CD4-positive, alpha-beta T cell (primary cell): ENCODE data around the gene CDH8. TPM values are rescaled to one million over a fixed set of nuclear protein-coding genes. Genes with fewer than 3 reads are reported as not detected.

Experiments
- ATAC-seq: fragments of 200-7000 bp; cut with Tn5 transposase; one replicate; pipeline ENCODE4 v1.10.0; 2022; ENCODE audit warnings: mild to moderate bottlenecking; ENCODE audit not compliant: poor library complexity
- CTCF ChIA-PET: fragments of 350-600 bp; sonication (Branson Sonifier 250); formaldehyde crosslinking; loops from one replicate; lab custom pipeline; 2021; ENCODE audit warnings: antibody characterized with exemption, inconsistent platforms; lab: Charles Lee
- POLR2A ChIA-PET: fragments of 350-600 bp; sonication (Branson Sonifier 250); formaldehyde crosslinking; loops from one replicate; lab custom pipeline; 2021; ENCODE audit warnings: antibody characterized with exemption, inconsistent platforms; lab: Charles Lee
- DNase-seq, 14 experiments: peaks; one replicate each; pipeline ENCODE4 v3.0.0-alpha.2; 2013 to 2020; ENCODE audit warnings: mixed read lengths in 2 of 14
- H3K27ac ChIP-seq, 2 donors: one replicate each; pipeline versions ENCODE4 v1.5.1 to v1.7.0; 2013; ENCODE audit warnings: low read length in 2 of 2, low read depth in 1 of 2, mild to moderate bottlenecking in 1 of 2
- H3K27me3 ChIP-seq, 2 experiments: 1 replicate in 1 of 2; 2 replicates in 1 of 2; pipeline versions ENCODE4 v1.6.1 to v1.7.0; 2013; ENCODE audit warnings: low read length in 2 of 2, control low read depth in 1 of 2, mild to moderate bottlenecking in 1 of 2, moderate library complexity in 1 of 2; ENCODE audit not compliant: insufficient read depth in 2 of 2, control insufficient read depth in 1 of 2
- H3K36me3 ChIP-seq: one replicate; pipeline ENCODE4 v1.6.1; 2013; ENCODE audit warnings: low read length, control low read depth; ENCODE audit not compliant: insufficient read depth
- H3K4me1 ChIP-seq: one replicate; pipeline ENCODE4 v1.6.1; 2013; ENCODE audit warnings: low read length, control low read depth; ENCODE audit not compliant: insufficient read depth
- H3K4me3 ChIP-seq: one replicate; pipeline ENCODE4 v1.5.1; 2013; ENCODE audit warnings: mild to moderate bottlenecking, low read length, moderate library complexity
- H3K9me3 ChIP-seq, 2 experiments: 1 replicate in 1 of 2; 2 replicates in 1 of 2; pipeline versions ENCODE4 v1.6.1 to v1.7.0; 2013; ENCODE audit warnings: low read length in 2 of 2, mild to moderate bottlenecking in 2 of 2, control low read depth in 1 of 2, moderate library complexity in 1 of 2; ENCODE audit not compliant: control insufficient read depth in 1 of 2, insufficient read depth in 1 of 2
- H3K27ac Mint-ChIP-seq: one replicate; pipeline ENCODE4 v1.8.0; 2020; ENCODE audit warnings: mixed read lengths
- H3K27me3 Mint-ChIP-seq: one replicate; pipeline ENCODE4 v1.8.0; 2021; ENCODE audit warnings: mixed read lengths
- H3K36me3 Mint-ChIP-seq: one replicate; pipeline ENCODE4 v1.8.0; 2021; ENCODE audit warnings: low read depth, mixed read lengths
- H3K4me1 Mint-ChIP-seq: one replicate; pipeline ENCODE4 v1.8.0; 2021; ENCODE audit warnings: low read depth, mixed read lengths
- H3K4me3 Mint-ChIP-seq: one replicate; pipeline ENCODE4 v1.8.0; 2020; ENCODE audit warnings: mild to moderate bottlenecking, mixed read lengths
- H3K9me3 Mint-ChIP-seq: one replicate; pipeline ENCODE4 v1.8.0; 2020; ENCODE audit warnings: mixed read lengths
- intact Hi-C, 2 experiments: fragments of 100-400 bp; cut with DNase I in 1 of 2; cut with micrococcal nuclease in 1 of 2; formaldehyde crosslinking; loops; one replicate each; pipeline versions ENCODE4 v1.15.1 to v1.9.0; 2023 to 2025; cut with DNase I, micrococcal nuclease
- total RNA-seq, 174 experiments: library from RNA in 2 of 174; stranded (reverse) in 2 of 174; gene quantifications; one replicate each; pipeline ENCODE4 v1.2.3 and lab custom pipeline; 2021 to 2026
- TF ChIP-seq, protein P1 (sequence below): fragments of 200-600 bp; IDR thresholded peaks from one replicate; pipeline ENCODE4 v1.8.0; 2022; ENCODE audit warnings: antibody characterized with exemption, mild to moderate bottlenecking

Gene CDH8
- total RNA-seq, 2 experiments from 2014 or later: not detected

GRCh38 chr16:61730997-61731396 lies 305.2 kb downstream of the CDH8 start:
- H3K9me3 Mint-ChIP-seq: peaks cover 22% of the 10 kb centered on the region

GRCh38 chr16:61726701-61727100 lies 309.5 kb downstream of the CDH8 start:
- intact Hi-C loops: no loop called here
- Mint-ChIP-seq H3K27ac (no peak overlapping the region), H3K4me1 (no peaks in the 10 kb centered on the region), H3K27me3 (no peaks in the 10 kb centered on the region), H3K9me3 (peaks cover 16% of the 10 kb centered on the region), H3K4me3 (no peak overlapping the region), H3K36me3 (no peaks in the 10 kb centered on the region)
- Histone ChIP-seq H3K27ac (no peak overlapping the region), H3K36me3 (no peaks in the 10 kb centered on the region), H3K9me3 (peaks cover 0 to 5% of the 10 kb centered on the region in 2 experiments), H3K4me3 (no peak overlapping the region), H3K27me3 (no peaks in the 10 kb centered on the region), H3K4me1 (no peaks in the 10 kb centered on the region)
- no peak for ATAC-seq
- ChIA-PET CTCF (no interaction called here), POLR2A (no interaction called here)
- DNase-seq: no peak
- TF ChIP-seq, protein P1, sequence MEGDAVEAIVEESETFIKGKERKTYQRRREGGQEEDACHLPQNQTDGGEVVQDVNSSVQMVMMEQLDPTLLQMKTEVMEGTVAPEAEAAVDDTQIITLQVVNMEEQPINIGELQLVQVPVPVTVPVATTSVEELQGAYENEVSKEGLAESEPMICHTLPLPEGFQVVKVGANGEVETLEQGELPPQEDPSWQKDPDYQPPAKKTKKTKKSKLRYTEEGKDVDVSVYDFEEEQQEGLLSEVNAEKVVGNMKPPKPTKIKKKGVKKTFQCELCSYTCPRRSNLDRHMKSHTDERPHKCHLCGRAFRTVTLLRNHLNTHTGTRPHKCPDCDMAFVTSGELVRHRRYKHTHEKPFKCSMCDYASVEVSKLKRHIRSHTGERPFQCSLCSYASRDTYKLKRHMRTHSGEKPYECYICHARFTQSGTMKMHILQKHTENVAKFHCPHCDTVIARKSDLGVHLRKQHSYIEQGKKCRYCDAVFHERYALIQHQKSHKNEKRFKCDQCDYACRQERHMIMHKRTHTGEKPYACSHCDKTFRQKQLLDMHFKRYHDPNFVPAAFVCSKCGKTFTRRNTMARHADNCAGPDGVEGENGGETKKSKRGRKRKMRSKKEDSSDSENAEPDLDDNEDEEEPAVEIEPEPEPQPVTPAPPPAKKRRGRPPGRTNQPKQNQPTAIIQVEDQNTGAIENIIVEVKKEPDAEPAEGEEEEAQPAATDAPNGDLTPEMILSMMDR: no peak

More at GRCh38 chr16:61730997-61731396, 305.2 kb downstream of the CDH8 start:
- Histone ChIP-seq H3K27me3 (no peaks in the 10 kb centered on the region), H3K27ac (no peak overlapping the region), H3K4me1 (no peaks in the 10 kb centered on the region), H3K9me3 (no peaks in the 10 kb centered on the region), H3K4me3 (no peak overlapping the region), H3K36me3 (no peaks in the 10 kb centered on the region)
- ChIA-PET CTCF (no interaction called here), POLR2A (no interaction called here)
- DNase-seq: no peak
- TF ChIP-seq, protein P1: no peak
- intact Hi-C loops: no loop called here
- Mint-ChIP-seq H3K36me3 (no peaks in the 10 kb centered on the region), H3K27me3 (no peaks in the 10 kb centered on the region), H3K27ac (no peak overlapping the region), H3K4me1 (no peaks in the 10 kb centered on the region), H3K4me3 (no peak overlapping the region)
- no peak for ATAC-seq

DNA sequence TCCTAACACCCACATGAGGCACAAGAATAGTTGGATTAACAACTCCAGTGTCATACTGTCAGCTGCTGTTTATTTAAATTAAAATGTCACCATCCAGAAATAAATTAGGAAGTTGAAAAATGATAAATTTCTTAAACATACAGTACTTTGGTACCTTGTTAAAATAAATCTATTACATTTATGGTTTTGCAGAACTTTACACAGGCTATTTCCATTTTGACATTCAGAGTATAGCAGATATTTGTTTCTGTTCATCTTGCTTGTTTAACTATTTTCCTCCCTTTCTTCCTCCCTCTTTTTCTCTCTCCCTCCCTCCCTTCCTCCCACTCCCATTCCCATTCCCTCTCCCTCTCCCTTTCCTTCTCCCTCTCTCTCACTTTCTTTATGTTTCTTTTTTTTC lies 310.1 kb downstream of the CDH8 start:
- intact Hi-C loops: no loop called here
- no peak for ATAC-seq
- Histone ChIP-seq H3K4me3 (no peak overlapping the region), H3K27me3 (no peaks in the 10 kb centered on the region), H3K36me3 (no peaks in the 10 kb centered on the region), H3K4me1 (no peaks in the 10 kb centered on the region), H3K9me3 (peaks cover 0 to 5% of the 10 kb centered on the region in 2 experiments), H3K27ac (no peak overlapping the region)
- H3K4me3 Mint-ChIP-seq: no peak overlapping the region
- peaks cover 16% of the 10 kb centered on the region for H3K9me3 Mint-ChIP-seq
- CTCF ChIA-PET: no interaction called here
- POLR2A ChIA-PET: no interaction called here
- TF ChIP-seq, protein P1: no peak
- H3K27ac Mint-ChIP-seq: no peak overlapping the region
- H3K36me3 Mint-ChIP-seq: no peaks in the 10 kb centered on the region
- H3K27me3 Mint-ChIP-seq: no peaks in the 10 kb centered on the region
- DNase-seq: no peak
- no peaks in the 10 kb centered on the region for H3K4me1 Mint-ChIP-seq
